ENCODE measurements around the gene FLNB. TPM values are rescaled to one million over a fixed set of nuclear protein-coding genes. Genes with fewer than 3 reads are reported as not detected.

Gene FLNB
- total RNA-seq, 1 donor from 2014 or later, result 34.8 TPM

DNA sequence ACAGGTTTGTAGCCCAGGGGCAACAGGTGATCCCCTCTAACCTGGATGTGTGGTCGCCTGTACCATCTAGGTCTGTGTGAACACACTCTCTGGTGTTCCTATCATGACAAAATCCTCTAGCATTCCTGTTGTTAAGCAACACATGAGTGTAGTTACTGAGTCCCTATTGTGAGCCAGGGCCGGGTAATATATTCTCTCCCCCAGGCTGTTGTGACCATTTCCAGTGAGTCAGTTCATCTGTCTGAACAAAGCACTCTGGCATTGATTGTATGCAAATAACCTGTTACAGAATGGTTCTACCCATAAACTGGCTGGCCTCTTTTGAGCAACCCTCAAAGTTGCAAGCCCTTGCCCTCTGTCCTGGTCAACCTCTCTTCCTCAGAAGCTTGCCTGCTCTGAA, 2.6 kb upstream of the FLNB start:
- Histone ChIP-seq H3K9me3 (replicated peaks) (no peaks in the 10 kb centered on the region), H3K27ac (replicated peaks) (no peak overlapping the region), H3K27me3 (ENCODE audit: low read depth) (no peaks in the 10 kb centered on the region), H3K4me1 (peaks cover 30% of the 10 kb centered on the region), H3K36me3 (no peaks in the 10 kb centered on the region), H3K4me3 (no peak overlapping the region)
- TF ChIP-seq CTCF (IDR thresholded peaks at IDR 0.05; ENCODE audit: borderline replicate concordance), result no peak
- DNase-seq, result no peak
- intact Hi-C loops (cut with micrococcal nuclease), result no loop called here

- Histone ChIP-seq H3K36me3 (no peaks in the 10 kb centered on the region), H3K9me3 (replicated peaks) (no peaks in the 10 kb centered on the region), H3K27me3 (ENCODE audit: low read depth) (no peaks in the 10 kb centered on the region), H3K27ac (replicated peaks) (no peak overlapping the region), H3K4me1 (peaks cover 38% of the 10 kb centered on the region), H3K4me3 (no peak overlapping the region)
- no peak for TF ChIP-seq CTCF (IDR thresholded peaks at IDR 0.05; ENCODE audit: borderline replicate concordance)
- no peak for DNase-seq
- intact Hi-C loops (cut with micrococcal nuclease), result no loop called here
These were observed 1.6 kb upstream of the FLNB start for GRCh38 chr3:58006661-58007060.

DNA sequence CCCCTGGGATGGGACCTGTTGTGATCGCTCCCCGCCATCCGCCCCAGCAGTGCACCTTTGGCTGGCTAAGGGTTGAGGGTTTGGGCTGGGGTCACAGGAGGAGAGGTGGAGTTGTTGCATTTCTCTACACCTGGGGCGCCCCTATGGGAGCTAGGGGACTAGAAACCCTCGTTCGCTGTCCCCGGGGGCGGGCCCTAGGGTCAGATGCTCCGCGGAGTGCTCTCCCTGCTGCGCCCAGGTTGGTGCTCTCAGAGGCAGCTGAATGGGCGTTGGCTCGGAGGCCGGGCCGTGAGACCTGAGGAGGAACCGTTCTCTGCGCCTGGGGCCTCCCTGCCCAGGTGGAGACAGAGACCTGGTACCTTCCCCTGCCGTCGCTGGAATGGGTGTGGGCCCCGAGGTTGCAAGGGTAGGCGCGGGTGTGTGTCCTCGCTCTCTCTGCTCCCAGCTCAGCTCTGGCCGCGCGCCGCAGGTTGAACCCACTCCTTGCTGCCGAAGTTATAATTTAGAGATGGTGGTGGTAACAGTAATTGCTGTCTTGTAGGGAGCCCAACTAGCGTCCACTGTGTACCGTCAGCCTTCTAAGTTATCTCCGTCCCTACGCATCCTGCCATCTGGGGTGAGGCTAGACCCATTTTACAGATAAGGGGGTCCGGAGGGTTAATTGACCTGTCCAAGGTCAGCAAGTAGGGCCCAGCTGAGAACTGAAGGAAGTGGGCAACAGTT, 965 bp downstream of the FLNB start:
- H3K4me1 ChIP-seq, result peaks cover 63% of the 10 kb centered on the region
- H3K36me3 ChIP-seq, result no peaks in the 10 kb centered on the region
- H3K27me3 ChIP-seq (ENCODE audit: low read depth), result no peaks in the 10 kb centered on the region
- DNase-seq, result peak; percentile 20
- peak overlapping the region; percentile 97 for H3K4me3 ChIP-seq
- no peak for TF ChIP-seq CTCF (IDR thresholded peaks at IDR 0.05; ENCODE audit: borderline replicate concordance)
- H3K27ac ChIP-seq (replicated peaks), result peak overlapping the region; percentile 86
- H3K9me3 ChIP-seq (replicated peaks), result no peaks in the 10 kb centered on the region
- intact Hi-C loops (cut with micrococcal nuclease), result no loop called here

GRCh38 chr3:58009749-58010535, 1.7 kb downstream of the FLNB start:
- H3K36me3 ChIP-seq, result no peaks in the 10 kb centered on the region
- no peak for DNase-seq
- H3K9me3 ChIP-seq (replicated peaks), result no peaks in the 10 kb centered on the region
- peak overlapping the region; percentile 86 for H3K27ac ChIP-seq (replicated peaks)
- H3K4me1 ChIP-seq, result peaks cover 70% of the 10 kb centered on the region
- intact Hi-C loops (cut with micrococcal nuclease), result loop anchor here (10.0 kb wide), 1 partner anchor 145 kb away; no protein-coding TSS in a partner anchor
- no peaks in the 10 kb centered on the region for H3K27me3 ChIP-seq (ENCODE audit: low read depth)
- peak overlapping the region; percentile 97 for H3K4me3 ChIP-seq
- TF ChIP-seq CTCF (IDR thresholded peaks at IDR 0.05; ENCODE audit: borderline replicate concordance), result no peak

DNA sequence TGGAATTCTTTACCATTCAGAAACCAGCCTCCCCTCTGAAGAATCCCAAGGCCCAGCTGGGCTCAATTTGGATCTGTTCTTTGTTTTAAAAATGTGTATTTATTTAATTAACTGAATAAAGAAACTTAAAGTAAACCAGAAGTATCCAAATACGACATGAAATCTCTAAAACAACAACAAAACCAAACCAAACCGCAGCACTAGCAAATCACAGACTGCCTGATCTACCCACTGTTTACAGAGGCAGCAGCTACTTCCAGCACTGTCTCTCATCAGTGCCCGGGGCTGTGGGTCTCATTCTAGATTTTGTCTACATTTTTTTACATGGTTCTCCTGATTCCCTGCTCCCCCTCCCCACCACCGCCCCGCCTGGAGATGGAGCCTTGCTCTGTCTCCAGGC, 2.3 kb downstream of the FLNB start:
- Histone ChIP-seq H3K4me3 (peak overlapping the region; percentile 97), H3K9me3 (replicated peaks) (no peaks in the 10 kb centered on the region), H3K27ac (replicated peaks) (peak overlapping the region; percentile 86), H3K36me3 (no peaks in the 10 kb centered on the region), H3K4me1 (peaks cover 76% of the 10 kb centered on the region), H3K27me3 (ENCODE audit: low read depth) (no peaks in the 10 kb centered on the region)
- DNase-seq, result no peak
- TF ChIP-seq CTCF (IDR thresholded peaks at IDR 0.05; ENCODE audit: borderline replicate concordance), result no peak
- intact Hi-C loops (cut with micrococcal nuclease), result loop anchor here (10.0 kb wide), 1 partner anchor 144 kb away; no protein-coding TSS in a partner anchor

Data from left ventricle myocardium inferior (tissue), 1 donor.